CD4-positive, alpha-beta T cell treated with Interleukin-21 for 1 hour (primary cell): ENCODE results near the gene NSFL1C.

ENCODE experiments used
- DNase-seq: peaks from one replicate; pipeline ENCODE4 v3.0.0-alpha.2; 2020

NSFL1C gene

DNA sequence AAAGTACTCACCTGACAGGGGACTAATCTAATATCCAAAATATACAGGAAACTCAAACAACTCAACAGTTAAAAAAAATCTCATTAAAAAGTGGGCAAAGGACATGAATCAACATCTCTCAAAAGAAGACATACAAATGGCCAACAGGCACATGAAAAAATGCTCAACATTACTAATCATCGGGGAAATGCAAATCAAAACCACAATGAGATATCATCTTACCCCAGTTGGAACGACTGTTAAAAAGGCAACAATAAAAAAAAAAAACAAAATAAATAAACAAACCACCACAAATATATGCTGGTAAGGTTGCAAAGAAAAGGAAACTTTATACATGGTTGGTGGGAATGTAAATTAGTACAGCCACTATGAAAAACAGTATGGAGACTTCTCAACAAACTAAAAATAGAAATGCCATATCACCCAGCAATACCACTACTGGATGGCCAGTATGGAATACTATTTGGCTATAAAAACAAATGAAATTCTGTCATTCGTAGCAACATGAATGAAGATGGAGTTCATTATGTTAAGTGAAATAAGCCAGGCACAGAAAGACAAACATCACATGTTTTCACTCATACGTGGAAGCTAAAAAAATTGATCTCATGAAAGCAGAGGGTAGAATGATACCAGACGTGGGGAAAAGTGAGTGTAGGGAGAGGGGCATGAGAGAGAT lies 17.9 kb upstream of the NSFL1C start:
- no peak for DNase-seq

DNA sequence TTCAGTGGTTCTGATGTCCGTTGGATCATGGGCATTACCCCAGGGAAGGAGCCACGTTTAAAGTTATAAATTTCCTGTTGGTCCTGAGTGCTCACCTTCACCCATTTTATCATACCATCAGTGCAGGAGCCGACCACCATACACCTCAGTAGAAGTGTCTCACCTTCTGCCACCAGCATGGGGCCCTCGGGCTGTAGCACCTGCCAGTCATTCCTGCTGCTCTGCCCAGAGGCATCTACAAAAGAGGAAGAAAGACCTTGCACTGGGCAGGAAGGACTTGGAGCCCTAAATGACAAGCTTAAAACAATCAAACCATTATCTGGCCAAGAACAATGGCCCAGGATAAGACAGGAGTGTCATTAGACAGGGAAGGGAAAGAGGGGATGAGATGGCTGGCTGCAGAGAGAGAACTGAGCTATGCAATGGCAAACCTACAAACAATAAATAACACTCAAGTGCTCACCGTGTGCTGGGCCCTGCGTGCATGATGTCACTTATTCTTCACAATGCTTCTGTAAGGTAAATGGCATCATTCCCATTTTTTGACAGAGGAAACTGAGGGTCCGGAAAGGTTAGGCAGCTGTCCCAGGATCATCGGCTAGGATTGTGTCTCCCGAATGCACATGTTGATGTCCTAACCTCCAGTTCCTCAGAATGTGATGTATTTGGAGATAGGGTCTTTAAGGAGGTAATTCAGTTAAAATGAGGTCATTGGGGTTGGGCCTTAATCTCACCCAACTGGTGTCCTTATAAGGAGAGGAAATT lies 13.4 kb upstream of the NSFL1C start:
- no peak for DNase-seq

DNA sequence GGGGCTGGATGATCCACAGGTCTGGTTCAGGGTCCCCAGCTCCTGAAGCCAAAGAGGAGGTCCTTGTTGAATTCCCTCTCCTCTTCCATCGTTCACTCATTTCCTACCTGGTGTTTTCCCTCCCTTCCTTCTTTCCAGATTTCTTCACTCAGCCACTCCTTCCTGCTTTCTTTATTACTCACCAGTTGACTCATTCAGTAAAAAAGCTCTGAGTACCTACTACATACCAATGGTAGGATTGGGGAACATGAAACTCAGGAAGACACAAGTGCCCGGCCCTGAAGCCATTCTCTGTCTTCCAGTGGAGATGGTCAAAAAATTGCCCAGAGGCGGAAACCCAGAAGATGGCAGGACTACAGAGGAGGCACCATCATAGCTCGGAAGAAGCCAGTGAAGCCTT lies 11.9 kb upstream of the NSFL1C start:
- no peak for DNase-seq

DNA sequence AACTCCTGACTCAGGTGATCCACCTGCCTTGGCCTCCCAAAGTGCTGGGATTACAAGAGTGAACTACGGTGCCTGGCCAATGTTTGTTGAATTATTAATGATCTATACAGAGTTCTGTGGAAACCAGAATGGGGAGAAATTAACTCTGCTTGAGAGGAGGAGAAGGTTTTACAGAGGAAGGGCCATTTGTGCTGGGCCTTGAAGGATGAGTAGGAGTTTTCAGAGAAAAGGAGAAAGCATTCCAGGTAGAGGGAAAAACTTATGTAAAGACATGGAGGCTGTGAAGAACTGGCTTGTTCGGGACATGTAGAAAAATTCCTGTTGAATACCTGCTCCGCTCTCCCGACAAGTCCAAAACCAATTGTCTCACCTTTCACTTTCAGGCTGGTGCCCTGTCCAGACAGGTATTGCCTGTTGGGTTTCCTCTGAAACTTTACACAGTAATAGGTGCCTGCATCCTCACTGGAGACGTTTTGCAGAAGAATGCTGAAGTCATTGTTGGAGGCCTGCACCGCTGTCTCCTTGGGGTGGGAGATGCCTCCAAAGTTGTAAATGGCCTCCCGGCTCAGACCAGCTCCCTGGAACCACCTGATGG lies 11.3 kb upstream of the NSFL1C start:
- DNase-seq = no peak

DNA sequence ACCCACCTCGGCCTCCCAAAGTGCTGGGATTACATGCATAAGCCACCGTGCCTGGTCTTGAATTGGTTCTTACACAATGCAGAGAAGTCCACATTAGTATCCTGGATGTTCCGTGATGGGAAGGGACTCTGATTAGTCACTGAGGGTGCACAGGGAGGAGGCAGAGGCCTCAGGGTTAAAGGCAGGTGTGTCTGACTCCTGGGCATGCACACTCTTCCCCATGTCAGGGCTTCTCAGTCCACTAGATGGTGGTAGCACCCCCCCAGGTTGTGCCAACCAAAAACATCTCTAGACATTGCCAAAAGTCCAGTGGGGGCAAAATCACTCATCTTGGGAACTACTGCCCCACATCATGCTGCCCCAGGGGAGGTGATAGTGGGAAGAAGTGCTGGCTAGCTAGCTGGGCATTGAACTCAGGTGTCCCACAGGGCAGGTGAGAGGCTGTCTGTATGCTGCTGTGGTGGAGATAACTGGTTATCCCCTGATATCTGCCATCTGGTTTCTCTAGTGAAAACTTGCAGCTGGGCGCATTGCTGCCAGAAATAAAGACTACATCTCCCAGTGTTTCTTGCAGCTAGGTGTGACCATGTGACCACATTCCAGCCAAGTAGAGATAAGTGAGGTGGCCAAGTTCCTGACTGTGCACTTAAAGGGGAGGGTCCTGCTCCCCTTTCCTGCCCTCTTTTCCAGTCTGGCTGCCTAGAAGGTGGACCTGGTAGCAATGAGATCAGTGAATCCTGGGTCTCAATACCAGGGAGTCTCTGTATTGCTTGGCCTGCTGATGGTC lies 8.4 kb upstream of the NSFL1C start:
- no peak for DNase-seq

DNA sequence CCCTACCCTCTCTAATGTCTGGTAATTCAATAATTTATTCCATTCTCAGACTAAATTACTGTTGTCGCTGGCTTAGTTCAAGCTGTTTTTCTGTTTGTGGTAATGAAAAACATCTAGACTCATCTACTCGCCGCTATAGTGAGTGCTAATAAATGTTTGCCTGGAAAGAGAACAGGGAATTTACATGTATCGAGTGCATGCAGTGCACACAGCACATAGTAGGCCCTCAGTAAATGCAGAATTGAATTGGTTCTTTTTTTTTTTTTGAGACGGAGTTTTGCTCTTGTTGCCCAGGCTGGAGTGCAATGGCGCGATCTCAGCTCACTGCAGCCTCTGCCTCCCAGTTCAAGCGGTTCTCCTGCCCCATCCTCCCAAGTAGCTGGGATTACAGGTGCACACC lies 7.7 kb upstream of the NSFL1C start:
- no peak for DNase-seq

DNA sequence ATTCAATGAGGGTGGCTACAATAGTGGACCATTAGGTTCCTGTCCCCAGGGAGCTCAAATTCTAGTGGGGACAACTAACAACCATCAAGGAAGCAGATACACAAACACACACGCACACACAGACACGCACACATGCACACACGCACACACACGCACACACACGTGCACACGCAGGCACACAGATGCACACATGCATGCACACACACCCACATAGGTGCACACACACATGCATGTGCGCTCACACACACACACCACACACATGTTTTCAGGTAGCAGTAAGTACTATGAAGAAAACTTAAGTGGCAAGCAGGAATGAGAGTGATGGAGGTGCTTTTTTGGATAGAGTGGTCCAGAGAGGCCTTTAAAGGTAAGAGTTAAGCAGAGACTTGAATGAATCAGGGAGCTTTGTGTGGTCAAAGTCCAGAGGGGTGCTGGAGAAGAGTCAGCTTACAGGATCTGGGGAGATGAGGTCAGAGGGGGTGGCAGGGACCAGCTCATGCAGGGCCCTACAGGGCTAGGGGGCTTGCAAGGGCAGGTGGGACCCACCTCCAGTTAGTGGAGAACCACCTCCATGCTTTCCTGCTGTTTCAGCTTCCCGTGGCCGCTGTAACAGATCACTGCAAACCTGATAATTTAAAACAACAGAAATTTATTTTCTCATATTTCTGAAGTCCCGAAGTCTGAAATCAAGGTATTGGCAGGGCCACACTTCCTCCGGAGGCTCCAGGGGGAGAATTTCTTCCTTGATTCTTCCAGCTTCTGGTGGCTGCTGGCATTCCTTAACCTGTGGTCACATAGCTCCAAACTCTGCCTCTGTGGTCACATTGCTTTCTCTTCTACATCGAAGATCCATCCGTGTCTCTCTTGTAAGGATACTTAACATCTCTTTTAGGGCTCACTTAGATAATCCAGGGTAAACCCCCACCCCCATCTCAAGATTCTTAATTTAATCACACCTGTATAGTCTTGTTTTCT lies 6.9 kb upstream of the NSFL1C start:
- DNase-seq = no peak

DNA sequence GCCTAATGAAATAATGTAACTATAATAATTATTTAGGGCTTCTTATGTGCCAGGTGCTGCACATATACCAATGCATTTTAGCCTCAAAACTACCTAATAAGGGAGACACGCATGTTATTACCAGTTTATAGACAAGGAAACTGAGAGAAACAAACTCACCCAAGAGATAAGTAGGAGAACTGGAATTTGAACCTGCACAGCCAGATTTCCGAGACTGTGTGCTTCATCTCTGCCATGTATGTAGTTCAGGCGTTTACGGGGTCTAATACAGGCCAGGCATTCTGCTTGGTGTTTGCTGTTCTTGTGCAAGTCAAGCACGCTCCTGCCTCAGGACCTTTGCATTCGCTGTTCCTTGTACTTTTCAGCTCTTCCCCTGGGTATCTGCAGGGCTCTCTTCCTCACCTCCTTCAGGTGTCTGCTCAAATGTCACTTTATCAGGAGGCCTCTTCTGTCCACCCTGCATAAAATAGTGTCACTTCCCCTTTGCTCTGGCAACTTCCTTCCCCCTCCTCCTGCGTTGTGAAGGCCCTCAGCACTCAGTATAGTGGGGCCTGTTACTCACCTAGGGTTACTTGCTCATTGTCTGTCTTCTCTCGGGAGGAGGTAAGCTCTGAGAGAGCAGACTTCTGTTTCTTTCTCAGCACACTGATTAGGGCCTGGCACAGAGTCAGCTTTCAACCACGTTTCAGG lies 6.1 kb upstream of the NSFL1C start:
- DNase-seq = no peak

DNA sequence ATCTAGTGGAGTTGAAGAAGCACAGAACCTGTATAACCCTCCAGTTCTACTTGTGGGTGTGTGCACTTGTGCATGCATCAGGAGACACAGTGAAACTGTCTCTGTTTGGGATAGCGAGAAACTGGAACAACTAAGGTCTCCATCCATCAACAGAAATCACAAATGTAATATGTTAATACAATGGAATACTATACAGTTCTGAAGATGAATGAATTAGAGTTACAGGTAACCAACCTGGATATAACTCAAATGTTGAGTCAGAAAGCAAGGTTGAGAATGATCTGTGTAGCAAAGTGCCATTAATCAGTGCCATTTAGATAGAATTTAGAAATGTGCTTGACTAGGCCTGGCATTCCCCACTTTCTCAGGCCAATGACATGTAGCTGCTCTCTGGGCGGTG lies 4.6 kb upstream of the NSFL1C start:
- DNase-seq = no peak

DNA sequence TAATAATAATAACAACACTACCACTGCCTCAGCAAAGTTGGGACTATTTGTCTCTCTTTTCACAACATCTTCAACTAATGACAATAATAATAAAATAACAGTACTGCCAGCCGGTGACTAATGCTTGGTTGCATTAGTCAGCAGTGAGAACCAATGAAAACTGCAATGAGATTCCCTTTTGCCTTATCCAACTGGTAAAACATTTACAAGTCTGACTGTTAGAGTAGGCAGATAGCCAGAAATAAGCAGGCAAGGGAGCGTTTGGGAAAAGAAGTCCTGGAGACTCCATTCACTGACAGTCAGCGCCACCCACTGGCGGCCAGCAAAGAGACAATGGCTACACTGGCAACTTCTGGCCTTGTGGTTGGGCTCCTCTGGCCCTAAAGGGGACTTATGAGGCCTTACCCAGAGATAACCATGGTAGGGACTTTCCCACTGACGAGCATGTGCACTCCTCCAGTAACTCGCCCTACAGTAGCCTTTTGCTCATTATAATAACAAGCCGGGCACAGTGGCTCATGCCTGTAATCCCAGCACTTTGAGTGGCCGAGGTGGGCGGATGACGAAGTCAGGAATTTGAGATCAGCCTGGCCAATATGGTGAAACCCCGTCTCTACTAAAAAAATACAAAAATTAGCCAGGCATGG lies 3.4 kb upstream of the NSFL1C start:
- peak; percentile 16 for DNase-seq

DNA sequence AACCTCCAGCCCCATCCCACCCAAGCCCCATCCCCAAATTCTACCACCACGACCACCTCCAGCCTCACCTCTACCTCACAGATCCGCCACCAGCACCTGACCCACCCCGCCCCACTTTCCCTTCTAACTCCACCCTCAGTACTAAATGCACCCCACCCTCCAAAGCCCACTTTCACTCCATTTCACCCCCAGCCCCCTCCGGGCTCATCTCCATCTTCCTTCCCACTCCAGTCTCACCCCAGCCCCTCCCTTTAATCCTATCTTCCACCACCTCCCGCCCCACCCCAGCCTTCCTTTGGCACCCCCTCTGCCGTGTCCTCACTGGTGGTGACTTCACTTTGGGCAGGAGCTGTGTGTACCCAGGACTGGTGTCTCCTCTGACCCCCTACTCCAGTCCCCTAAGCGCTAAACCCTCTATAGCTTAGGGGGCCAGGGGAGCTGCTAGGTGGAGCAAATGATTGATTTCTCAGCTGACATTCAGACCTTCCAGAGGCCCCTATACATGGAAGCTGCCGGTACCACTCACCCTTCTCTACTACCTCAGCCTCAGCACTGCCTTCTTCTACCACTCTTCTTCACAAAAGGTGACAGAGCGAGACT lies 2.8 kb upstream of the NSFL1C start:
- DNase-seq = no peak

DNA sequence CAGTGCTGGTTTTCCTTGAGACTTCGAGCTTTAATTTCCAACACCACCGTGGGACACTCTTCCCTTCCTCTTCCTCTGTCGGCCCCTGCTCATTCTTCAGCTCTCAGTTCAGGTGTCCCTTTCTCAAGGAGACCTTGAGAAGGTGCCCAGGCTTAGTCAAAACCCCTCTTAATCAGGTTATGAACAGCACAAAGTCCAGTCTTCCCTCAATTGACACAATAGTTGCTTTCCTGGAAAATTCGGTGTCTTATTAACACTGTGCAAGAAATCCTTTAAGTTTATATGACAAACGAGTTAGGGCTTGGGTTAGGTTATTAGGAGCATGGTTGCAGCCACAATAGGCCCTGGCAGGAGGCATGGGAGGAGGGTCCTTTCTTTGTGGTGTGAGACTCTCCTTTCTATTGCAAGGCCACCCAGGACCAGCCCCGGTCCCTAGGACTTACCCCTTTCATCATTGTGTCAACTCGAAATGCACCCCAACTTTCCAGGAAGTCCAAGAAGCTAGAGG lies 1.5 kb upstream of the NSFL1C start:
- no peak for DNase-seq

DNA sequence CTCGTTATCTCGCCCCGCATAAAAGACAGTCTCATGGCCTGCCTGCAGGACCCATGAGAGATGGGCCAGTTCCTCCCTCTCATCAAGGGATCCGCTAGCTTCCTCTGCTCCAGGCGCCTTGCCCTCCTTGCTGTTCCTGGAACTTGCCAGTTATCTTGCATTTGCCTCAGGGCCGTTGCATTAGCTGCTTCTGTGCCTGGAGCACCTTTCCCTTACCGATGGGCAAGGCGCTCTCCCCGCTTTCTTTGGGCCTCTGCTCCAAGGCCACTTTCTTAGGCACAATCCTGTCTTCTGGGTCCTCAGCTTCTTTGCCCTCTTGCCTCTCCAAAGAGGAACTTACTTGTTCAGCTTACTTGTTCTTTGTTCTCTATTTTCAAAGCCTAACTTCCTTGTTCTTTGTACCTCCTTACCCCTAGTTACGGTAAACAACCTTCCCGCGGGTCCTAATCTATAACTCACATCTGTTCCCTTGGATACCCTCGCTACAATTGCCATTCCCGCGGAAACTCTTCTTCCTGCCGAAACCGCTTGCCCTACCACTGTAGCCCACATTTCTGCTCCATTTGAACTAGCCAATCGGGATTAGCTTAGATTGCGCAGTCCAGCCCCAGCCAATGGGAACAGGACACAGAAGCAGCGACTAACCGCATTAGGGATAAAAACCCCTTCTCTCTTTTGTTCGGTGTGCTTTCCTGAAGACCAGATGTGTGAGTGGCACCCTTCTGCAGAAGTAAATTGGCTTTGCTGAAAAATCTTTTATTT lies 887 bp upstream of the NSFL1C start:
- peak; percentile 34 for DNase-seq

DNA sequence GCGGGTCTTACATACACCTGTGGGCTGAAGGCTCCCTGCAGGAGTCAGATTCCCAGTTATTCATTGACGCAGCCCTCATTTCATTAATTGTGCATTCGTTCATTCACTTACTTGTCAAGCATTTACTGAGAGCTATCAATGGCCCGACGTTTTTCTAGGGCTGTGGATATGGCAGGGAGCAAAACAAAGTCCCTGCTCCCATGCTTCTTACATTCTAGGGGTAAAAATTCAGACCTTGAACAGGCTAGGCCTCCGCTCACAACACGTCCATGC lies 369 bp upstream of the NSFL1C start:
- DNase-seq = no peak

DNA sequence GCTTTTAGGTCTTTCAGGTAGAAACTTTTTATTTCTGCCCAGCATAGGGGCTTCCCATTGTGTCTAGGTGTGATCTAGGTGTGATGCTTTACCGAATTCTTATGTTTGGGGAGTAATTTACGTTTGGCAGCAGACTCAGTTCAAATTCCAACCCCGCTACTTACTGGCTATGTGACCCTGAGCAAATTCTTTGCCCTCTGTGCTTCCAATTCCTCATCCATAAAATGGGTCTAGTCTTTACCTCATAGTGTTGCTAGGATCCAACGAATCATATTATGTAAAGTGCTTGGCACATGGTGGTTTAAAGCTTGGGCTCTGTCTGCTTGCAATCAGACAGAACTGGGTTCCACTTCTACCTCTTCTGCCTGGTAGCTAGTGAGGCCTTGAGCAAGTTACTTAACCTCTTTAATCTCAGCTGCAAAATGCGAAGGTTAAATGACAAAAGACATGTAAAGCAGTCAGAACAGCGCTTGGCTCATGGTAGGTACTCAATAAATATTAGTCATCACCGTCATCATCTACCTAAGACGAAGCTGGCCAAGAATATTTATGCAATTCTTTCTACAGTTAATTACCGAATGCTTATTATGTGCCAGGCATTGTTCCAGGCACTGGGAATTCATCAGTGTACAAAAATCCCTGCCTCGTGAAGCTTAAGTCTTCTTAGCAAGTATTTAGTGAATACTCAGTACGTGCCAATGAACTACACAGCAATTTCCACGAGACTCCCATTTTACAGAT lies 1.0 kb downstream of the NSFL1C start:
- DNase-seq = no peak

DNA sequence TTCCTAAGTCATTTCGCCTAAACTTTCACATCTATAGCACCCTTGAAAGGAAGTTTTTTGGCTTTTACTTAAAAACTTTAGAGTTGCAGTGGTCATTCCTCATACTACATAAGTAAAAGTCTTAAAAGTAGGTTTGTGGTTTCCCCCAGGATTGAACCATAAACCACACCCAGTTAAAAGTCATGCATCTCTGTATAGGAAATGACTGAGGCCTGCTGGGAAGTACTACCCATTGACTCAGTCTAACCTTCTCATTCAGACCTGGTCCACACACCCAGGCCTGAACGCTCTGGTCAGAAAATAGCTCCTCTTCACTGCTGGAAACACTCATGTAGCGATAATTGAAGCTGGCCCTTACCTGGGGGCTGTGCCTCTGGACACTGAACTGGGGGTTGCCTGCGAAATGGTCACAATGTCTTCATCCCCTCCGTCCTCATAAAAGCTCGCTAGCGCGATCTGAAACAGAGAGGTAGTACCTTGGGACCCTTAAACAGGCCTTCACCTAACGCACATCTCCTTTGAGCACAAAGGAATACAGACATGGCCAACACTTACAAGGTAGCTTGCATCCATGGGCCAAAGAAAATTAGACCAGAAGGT lies 2.6 kb downstream of the NSFL1C start:
- DNase-seq = no peak

DNA sequence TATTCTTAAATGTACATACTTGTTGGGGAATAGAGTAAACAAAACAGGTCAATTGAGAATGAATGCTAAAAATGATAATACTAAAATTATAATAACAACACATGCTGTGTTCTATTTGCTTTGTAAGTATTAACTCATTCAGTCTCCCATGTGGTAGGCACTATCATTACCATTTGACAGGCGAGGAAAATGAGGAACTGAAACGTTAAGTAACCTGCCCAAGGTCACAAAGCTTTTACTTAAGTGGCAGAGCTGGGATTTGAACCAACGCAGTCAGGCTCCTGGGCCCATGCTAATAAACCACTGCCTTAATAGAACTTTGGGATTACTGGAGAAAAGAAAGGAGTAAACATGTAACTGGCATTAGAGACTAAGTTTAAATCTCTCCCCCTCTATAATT lies 3.8 kb downstream of the NSFL1C start:
- no peak for DNase-seq

DNA sequence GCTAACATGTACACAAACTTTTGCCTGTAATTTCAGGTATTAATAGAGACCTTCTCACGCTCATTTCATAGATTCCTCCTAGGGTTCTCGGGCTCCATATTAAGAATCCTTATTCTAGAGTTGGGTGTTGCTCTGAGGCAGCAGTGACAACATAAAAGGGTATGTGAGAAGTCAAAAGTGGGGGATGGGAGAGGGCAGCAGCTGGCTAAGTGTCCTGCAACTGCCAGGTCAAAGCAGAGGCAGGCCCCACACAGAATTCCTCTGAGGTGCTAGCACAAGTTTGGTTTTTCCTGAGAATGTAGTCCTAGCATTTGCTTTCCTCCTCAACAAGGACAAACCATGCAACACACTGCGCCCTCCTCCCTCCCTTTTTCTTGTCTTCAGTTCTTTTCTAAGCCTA lies 4.6 kb downstream of the NSFL1C start:
- DNase-seq = no peak

DNA sequence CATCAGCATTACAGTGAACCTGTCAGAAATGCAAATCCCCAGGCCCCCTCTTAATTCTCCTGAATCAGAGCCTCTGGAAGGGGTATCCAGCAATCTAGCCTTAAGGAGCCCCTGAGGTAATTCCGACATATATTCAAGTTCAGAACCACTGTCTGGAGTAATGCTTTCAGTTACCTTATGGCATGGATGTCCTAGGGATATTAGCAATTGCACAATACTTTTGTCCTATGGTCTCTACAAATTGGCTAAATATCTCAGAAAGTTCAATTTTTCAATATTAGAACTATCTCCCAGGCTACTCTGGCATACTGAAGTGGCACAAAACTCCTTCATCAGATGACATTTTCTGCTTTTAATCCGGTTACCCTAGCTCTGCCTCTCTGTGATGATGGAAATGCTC lies 6.4 kb downstream of the NSFL1C start:
- DNase-seq = no peak
